ENCODE results near the gene RAD23A. TPM values are rescaled to one million over a fixed set of nuclear protein-coding genes. Genes with fewer than 3 reads are reported as not detected.

The RAD23A gene
- total and polyA plus RNA-seq, 2 of the 4 experiments (the other 2 are of a cell fraction) = 54.3 to 67.8 TPM

GRCh38 chr19:12986726-12987125, 41.1 kb downstream of the RAD23A start:
- H3K18ac ChIP-seq (ENCODE audit: low read depth, low read length) = no peak overlapping the region
- H3K36me3 ChIP-seq (ENCODE audit: control insufficient read depth, insufficient read depth, low read length) = no peaks in the 10 kb centered on the region
- no peak overlapping the region for H2BK120ac ChIP-seq (ENCODE audit: low read depth, low read length)
- intact Hi-C loops (cut with micrococcal nuclease) (loop anchor here (5.0 kb wide), 1 partner anchor 46 kb away; no protein-coding TSS in a partner anchor), dilution Hi-C loops (cut with HindIII; ENCODE audit: low sequenced_read_pairs, unreplicated experiment) (no loop called here), in situ Hi-C loops (cut with MboI; ENCODE audit: low sequenced_read_pairs) (loop anchor here (25.0 kb wide), 1 partner anchor 751 kb away; a partner anchor contains a TSS)
- no peak overlapping the region for H4K5ac ChIP-seq (ENCODE audit: low read depth, low read length)
- H3K4ac ChIP-seq (ENCODE audit: low read depth, low read length) = no peak overlapping the region
- H3K9me1 ChIP-seq (ENCODE audit: insufficient read depth, low read length) = 0 out of 2 replicates have a peak, but pooled peaks cover 4% of the 10 kb centered on the region
- H3K56ac ChIP-seq (ENCODE audit: extremely low read depth, insufficient read depth, low read length) = no peak overlapping the region
- WGBS, 2 experiments (ENCODE audit: extremely low coverage in 2 of 2, insufficient read length in 1 of 2) = 98% methylated on average over 8 of the region's 12 CpGs; no CpG with 5 or more reads in 1 of the 2 experiments
- no peaks in the 10 kb centered on the region for H3K9me3 ChIP-seq (ENCODE audit: control insufficient read depth, insufficient read depth, low read length)
- no peak overlapping the region for H3K23ac ChIP-seq (ENCODE audit: low read depth, low read length)
- TF ChIP-seq RFX5 (IDR thresholded peaks at IDR 0.05; ENCODE audit: low read depth, low read length) = no peak
- no peak for TF ChIP-seq ELK1 (IDR thresholded peaks at IDR 0.05; ENCODE audit: borderline replicate concordance, low read depth, low read length)
- no peak for TF ChIP-seq MAZ (IDR thresholded peaks at IDR 0.05; ENCODE audit: borderline replicate concordance, low read depth, low read length)
- no peak for TF ChIP-seq CTCF (conservative IDR thresholded peaks at IDR 0.05; ENCODE audit: low read depth, low read length)
- TF ChIP-seq SMC3 (IDR thresholded peaks at IDR 0.05; ENCODE audit: low read depth, low read length) = no peak
- no peak for TF ChIP-seq NFE2L2 (IDR thresholded peaks at IDR 0.05; ENCODE audit: low read depth, low read length)
- TF ChIP-seq CHD1 (IDR thresholded peaks at IDR 0.05; ENCODE audit: low read depth, low read length) = no peak
- TF ChIP-seq BHLHE40 (IDR thresholded peaks at IDR 0.05; ENCODE audit: low read depth, low read length) = no peak
- no peak for TF ChIP-seq RAD21 (IDR thresholded peaks at IDR 0.05; ENCODE audit: low read length)
- TF ChIP-seq POLR2A (IDR thresholded peaks at IDR 0.05; ENCODE audit: low read depth, low read length) = no peak
- no TSS peak for BruUV-seq (replicated peaks)
- H3K27me3 ChIP-seq (ENCODE audit: control insufficient read depth, insufficient read depth, low read length) = no peaks in the 10 kb centered on the region
- no peak overlapping the region for H2AFZ ChIP-seq (replicated peaks; ENCODE audit: low read length, poor library complexity)
- ATAC-seq (ENCODE audit: low read depth) (no peak), DNase-seq (no peak)
- H3K4me2 ChIP-seq (ENCODE audit: low read depth, low read length) = no peak overlapping the region
- no peaks in the 10 kb centered on the region; a peak in 1 of 4 replicates for H3K79me1 ChIP-seq (ENCODE audit: low read depth in 1 of 2, low read length in 2 of 2)
- H2BK15ac ChIP-seq (ENCODE audit: low read depth, low read length) = no peak overlapping the region
- peak overlapping the region; percentile 16; the same call in 1 of the 2 replicates for H2AK5ac ChIP-seq (ENCODE audit: low read depth, low read length)
- peaks cover 3% of the 10 kb centered on the region; the same call in 1 of the 2 replicates for H3K4me1 ChIP-seq (ENCODE audit: control insufficient read depth, insufficient read depth, low read length)
- POLR2A ChIA-PET (ENCODE audit: unreplicated experiment) = no interaction called here
- H3K9ac ChIP-seq (ENCODE audit: low read depth, low read length) = no peak overlapping the region
- no peak overlapping the region for H2BK20ac ChIP-seq (ENCODE audit: low read depth, low read length)
- peak overlapping the region; percentile 65 for H2AK9ac ChIP-seq (replicated peaks; ENCODE audit: low read depth, low read length, poor library complexity)
- H2BK5ac ChIP-seq (ENCODE audit: low read depth, low read length, poor library complexity, severe bottlenecking) = no peak overlapping the region
- H4K20me1 ChIP-seq (ENCODE audit: insufficient read depth, low read length) = no peaks in the 10 kb centered on the region
- no peak overlapping the region for H3K14ac ChIP-seq (replicated peaks; ENCODE audit: low read depth, low read length)
- no peak overlapping the region for H3K27ac ChIP-seq (ENCODE audit: insufficient read depth, low read length)
- no peak overlapping the region for H4K91ac ChIP-seq (ENCODE audit: insufficient read depth, low read depth, low read length)
- H4K8ac ChIP-seq (ENCODE audit: low read depth in 2 of 2, low read length in 2 of 2) = no peak overlapping the region
- CTCF ChIA-PET = no interaction called here
- H3K4me3 ChIP-seq (ENCODE audit: insufficient read depth, low read depth, low read length) = no peak overlapping the region

All from IMR-90 (cell line).